Erythroblast (primary cell): ENCODE data around the gene GRM8.

Source experiments
- DNase-seq, 2 experiments: peaks; one replicate each; lab custom pipeline; 2025; lab: John Stamatoyannopoulos, UW
- GATA1 ChIP-seq: IDR thresholded peaks from 2 replicates; pipeline ENCODE4 v1.6.1; 2011; ENCODE audit warnings: low read depth, mild to moderate bottlenecking, control low read depth, low read length, moderate library complexity
- POLR2A ChIP-seq: IDR thresholded peaks from 2 replicates; pipeline ENCODE4 v1.6.1; 2011; ENCODE audit warnings: mild to moderate bottlenecking, low read length

The GRM8 gene

DNA sequence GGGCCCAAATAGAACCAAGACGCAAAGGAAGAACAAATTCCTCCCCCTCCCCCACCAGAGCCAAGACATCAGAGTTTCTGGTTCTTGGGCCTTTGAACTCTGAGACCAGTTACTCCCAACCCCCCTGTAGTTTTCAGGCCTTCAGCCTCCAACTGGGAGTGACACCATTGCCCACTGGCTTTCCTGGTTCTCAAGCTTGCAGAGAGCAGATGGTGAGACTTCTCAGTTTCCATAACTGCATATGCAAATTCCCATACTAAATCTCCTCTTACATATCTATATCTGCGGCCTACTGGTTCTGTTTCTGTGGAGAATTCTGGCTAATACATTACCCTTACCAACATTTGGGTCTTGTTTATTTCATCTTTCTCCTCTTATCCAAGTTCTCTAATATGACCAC lies 762.9 kb downstream of the GRM8 start:
- TF ChIP-seq POLR2A (no peak), GATA1 (no peak)
- no peak for DNase-seq

DNA sequence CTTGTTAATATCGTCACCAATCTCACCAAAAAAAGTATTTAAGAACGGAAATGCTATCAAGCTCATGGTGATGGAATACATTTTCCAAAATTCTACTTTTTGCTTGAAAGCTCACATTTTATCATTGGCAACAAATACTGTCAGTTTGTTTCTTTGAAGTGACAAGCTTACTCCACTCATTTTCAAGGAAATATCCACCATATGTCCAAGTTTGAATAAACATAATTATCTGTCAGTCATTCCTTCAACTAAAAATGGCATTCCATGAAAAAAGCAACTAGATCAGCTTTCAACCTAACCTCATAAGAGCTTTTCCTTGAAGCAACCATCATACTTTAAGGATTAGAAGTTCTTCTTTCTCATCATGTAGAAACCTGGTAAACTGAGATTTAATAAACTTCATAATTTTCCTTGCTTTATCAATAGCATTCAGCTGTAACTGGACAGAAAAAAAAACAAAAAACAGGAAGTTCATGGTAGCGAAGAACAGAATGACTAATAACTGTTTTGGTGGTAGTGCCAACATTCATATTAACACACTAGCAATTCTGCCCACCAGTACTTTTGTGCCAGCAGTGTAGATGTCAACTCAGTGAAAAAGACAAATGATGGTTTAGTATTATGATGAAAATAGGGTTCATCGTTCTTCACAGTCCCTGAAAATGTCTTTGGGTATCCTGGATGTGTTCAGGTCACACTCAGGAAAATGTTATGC lies 764.9 kb downstream of the GRM8 start:
- TF ChIP-seq POLR2A (no peak), GATA1 (no peak)
- DNase-seq: no peak

DNA sequence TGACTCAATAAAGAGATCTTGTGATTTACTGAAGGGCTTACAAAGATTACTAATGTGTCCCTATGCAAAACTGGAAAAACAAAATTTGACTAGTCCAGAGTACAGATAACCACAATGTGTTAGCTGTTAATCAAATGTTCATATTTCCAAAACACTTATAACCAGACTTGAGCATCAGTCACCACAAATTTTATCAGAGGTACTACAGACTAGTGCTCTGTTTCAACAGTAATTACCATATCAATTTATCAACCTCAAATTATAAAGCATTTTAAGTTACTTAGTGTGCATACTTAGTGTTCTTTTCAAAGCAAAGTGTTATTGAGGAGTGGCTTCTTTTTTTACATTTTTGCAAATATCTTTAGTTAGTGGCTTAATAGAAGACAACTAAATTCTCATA lies 765.9 kb downstream of the GRM8 start:
- TF ChIP-seq GATA1: no peak
- no peak for TF ChIP-seq POLR2A
- no peak for DNase-seq

DNA sequence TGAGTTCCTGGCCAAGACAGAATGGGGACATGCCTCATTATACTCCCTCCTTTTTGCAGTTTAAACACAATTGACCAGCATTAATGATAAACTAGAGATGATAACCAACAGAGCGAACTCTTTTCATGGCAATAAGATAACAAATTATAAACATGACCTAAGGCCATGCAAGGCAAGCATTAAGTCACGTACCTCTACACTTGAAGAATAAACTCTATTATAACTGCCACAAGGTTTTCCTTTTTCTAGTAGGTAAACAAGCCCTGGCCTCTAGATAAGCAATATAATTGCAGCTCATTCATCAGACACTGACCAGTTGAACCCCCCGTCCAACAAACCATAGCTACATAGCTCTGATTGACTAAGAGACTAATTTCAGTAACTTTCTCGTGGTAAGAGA lies 767.0 kb downstream of the GRM8 start:
- TF ChIP-seq GATA1: no peak
- TF ChIP-seq POLR2A: no peak
- no peak for DNase-seq

DNA sequence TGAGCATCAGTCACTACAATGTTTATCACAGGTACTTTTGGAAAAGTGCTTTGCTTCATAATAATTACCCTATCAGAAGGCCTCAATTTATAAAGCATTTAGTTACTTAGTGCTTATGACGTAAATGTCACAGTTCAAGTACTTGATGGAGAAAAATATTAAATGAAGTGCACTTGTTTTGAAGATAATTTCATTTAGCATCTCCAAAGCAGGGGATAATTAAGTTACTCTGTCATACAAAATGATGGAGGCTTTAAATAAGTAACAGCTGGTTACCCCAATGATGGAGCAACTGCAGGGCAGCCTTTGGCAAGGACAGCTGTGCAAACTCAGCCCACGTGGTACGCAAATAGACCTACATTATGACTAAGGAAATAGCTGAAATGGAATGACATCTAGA lies 768.8 kb downstream of the GRM8 start:
- DNase-seq: no peak
- TF ChIP-seq POLR2A (no peak), GATA1 (no peak)

DNA sequence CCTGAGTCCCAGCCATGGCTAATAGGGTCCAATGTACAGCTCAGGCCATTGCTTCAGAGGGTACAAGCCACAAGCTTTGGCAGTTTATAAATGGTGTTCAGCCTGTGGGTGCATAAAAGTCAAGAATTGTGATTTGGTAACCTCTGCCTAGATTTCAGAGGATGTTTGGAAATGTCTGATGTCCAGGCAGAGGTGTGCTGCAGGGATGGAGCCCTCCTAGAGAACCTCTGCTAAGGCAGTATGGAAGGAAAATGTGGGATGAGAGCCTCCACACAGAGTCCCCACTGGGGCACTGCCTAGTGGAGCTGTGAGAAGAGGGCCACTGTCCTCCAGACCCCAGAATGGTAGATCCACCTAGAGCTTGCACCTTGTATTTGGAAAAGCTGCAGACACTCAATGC lies 779.9 kb downstream of the GRM8 start:
- no peak for TF ChIP-seq GATA1
- no peak for TF ChIP-seq POLR2A
- no peak for DNase-seq

DNA sequence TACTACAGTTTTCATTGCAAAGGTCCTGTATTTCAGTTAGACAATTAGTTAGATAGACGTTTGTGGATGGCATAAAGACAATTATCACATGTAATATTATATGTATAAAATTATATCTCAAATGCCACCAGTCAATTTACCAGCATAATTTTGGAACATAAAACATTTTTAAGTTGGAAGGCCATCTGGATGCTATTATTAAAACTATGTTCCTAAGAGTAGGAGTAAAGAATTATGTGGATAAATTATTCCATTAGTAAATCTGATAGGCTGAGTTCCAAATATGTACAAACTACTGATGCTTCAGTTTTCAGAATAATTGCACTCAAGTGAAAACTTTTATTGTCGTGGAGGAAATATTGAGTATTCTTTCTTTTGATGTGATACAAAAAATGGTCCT lies 790.3 kb downstream of the GRM8 start:
- TF ChIP-seq GATA1 (no peak), POLR2A (no peak)
- DNase-seq: no peak

DNA sequence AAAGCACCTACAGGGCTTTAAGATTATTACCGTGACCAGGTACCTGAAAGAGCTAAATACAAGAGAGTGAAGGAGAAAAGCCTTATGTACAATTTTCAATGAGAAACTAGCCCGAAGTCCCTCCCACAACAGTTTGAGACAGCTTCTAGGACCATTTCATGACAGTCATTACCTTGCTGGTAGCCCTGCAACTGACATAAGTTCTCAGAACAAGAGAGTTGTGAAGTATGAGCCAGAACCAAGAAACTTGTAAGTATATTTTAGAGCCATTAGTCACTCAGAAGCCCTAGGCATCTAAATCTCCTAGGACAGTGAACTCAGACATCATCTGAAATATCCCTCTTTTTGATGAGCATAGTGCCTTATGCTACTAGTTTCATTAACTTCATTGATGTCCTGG lies 792.1 kb downstream of the GRM8 start:
- DNase-seq: no peak
- no peak for TF ChIP-seq POLR2A
- TF ChIP-seq GATA1: no peak

DNA sequence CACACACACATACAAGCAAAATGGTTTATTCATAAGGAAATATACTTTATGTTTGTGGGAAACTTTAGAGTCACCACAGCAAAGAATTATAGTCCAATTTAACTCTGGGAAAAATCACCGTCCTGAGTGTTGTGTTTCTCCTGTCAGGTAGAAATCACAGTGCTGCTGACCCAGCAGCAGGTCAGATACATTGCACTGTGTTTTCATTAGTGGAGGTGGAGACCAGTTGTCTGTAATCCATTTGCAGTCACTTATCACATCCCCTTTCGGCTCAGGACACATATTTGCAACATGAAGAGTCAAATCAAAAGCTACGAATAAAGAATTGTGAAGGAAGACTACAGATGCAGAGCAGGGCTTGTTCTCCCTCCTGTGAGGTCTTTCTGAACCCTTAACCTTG lies 799.6 kb downstream of the GRM8 start:
- TF ChIP-seq GATA1 (no peak), POLR2A (no peak)
- no peak for DNase-seq

DNA sequence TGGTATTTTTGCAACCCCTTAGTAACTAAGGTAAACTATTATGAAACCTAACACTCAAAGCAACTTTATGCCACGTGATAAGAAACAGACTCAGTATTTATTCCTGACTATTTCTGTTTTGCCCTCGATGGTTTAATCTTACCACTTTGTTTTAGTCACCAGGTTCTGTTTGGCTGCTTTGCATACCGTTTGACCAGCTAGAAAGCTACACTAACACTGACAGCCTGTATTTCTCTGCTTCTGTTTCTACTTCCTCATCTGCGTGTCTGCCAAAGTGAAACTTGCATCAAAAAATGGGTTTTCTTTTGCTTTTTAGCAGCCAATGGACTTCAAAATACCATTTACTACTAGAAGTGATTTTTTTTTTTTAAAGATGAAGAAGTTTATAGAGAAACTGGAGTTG lies 802.5 kb downstream of the GRM8 start:
- TF ChIP-seq GATA1 (no peak), POLR2A (no peak)
- DNase-seq: no peak

DNA sequence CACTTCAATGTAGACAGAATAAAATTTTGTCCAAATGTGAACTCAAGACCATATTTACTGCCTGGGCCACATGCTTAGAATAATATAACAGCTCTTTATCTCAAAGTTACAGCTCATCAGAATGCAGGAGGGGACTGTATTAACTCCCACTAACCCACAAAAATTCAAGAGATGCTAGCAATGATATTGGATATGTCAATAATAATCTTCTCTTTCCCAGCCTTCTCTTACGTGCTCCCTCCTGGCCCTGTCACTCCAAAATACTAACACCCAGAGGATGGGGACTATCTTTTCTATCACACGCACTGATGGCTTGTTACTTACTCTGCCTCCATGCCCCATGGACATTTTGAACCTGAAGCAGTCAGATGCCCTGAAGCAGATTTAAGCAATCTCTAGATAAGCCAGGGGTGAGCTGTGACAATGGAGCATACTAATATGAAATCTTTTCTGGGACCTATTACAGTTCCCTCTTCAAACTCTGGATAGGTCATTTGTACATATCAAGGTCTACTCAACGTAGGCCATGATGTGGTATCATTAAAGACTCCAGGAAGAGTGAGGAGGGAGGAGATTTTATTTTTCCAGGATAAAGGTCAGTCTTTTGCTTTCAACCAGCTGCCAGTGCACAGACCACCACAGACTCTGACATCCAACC lies 803.0 kb downstream of the GRM8 start:
- no peak for TF ChIP-seq GATA1
- TF ChIP-seq POLR2A: no peak
- no peak for DNase-seq

DNA sequence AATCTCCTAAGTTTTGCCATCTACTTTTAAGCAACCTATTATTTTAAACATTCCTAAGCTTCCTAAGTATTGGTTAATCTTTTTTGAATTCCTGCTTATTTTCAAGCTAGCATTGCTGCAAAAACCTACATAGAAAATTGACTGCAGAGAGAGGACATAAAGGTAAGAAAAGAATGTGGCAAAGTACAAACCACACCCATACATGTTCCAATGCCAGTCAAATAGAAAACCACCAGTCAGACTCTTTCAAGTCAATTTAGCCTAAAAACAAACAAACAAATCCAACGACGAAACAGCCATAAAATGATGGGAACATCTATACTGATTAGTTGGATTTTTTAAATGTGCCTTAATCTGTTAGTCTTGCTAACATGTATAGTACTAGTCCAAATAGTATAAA lies 804.8 kb downstream of the GRM8 start:
- no peak for DNase-seq
- no peak for TF ChIP-seq POLR2A
- TF ChIP-seq GATA1: no peak

DNA sequence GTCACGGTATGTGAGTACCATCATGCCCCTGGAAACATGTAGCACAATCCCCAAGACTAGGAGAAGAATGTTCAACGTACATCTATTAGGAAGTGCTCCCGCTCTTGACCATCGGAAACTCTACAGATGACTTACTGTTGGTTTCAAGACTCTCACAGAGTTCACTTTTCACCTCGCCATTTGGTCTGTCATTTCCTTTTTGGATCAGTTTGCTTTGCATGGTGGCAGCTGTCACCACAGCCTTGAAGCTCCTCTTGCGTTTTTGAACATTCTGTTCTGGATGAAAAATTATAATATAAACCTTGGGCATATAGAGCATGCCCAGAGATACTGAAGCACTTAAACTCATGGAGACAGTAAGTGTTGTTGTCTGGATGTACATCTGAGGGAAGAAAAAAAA lies 806.8 kb downstream of the GRM8 start:
- no peak for DNase-seq
- TF ChIP-seq POLR2A: no peak
- TF ChIP-seq GATA1: no peak

DNA sequence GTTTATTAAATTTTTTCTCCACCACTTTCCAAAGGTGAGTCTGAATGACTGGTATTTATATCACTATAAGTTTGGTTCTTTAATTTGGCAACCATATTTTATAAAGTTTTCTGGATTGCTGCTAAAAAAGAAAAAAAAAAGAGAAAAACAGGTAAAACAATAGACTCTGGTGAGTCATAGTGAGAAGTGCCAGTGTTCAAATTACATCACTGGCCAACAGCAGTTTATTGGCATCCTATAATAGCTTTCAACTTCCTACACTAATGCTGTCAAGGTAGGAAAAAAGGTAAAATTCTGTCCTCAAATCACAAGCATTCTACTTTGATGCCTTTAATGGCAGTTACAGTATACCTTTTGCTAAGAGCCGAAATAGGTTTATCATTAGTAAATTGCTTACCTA lies 808.8 kb downstream of the GRM8 start:
- no peak for TF ChIP-seq GATA1
- no peak for TF ChIP-seq POLR2A
- DNase-seq: no peak

DNA sequence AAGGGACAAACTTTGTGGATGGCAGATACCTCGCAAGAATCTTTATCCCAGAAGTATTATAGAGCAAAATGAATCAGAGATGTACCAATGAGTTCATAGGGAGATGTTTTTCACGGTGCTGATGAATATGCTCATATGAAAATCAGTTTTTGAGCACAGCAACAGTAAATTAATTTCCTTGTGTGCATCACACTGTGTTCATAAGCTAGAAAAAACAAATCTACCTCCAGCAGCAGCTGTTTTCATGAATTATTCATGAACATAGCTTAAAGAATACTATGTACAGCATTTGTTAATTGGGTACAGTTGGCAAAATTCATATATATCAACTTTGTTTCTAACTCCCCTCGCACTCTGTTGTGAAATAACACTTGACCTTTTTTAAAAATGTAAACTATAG lies 809.8 kb downstream of the GRM8 start:
- no peak for TF ChIP-seq POLR2A
- no peak for TF ChIP-seq GATA1
- no peak for DNase-seq
